ENCODE data around the gene TXNRD1.

GRCh38 chr12:104312202-104312601 lies 96.6 kb downstream of the TXNRD1 start:
- no peak for TF ChIP-seq POLR2A (IDR thresholded peaks at IDR 0.05)
- TF ChIP-seq CTCF (IDR thresholded peaks at IDR 0.05 in 8 of 11, conservative IDR thresholded peaks at IDR 0.05 in 3 of 11) = no peak

All from spleen (tissue), 7 donors.